Activated CD4-positive, alpha-beta memory T cell treated with anti-CD3 and anti-CD28 coated beads, Interleukin-2, amount 10 ng/mL, durations not matched to agents 7 days and 5 days (primary cell): ENCODE measurements around the gene HUNK. TPM values are rescaled to one million over a fixed set of nuclear protein-coding genes. Genes with fewer than 3 reads are reported as not detected.

Experiments
- CTCF ChIA-PET: fragments of 350-600 bp; sonication (Branson Sonifier 250); formaldehyde crosslinking; loops from one replicate; lab custom pipeline; 2021; ENCODE audit warnings: antibody characterized with exemption, inconsistent platforms; lab: Charles Lee
- POLR2A ChIA-PET: fragments of 350-600 bp; sonication (Branson Sonifier 250); formaldehyde crosslinking; loops from one replicate; lab custom pipeline; 2021; ENCODE audit warnings: antibody characterized with exemption; lab: Charles Lee
- DNase-seq: peaks from one replicate; pipeline ENCODE4 v3.0.0-alpha.2; 2020
- H3K27ac Mint-ChIP-seq: one replicate; pipeline ENCODE4 v1.8.0; 2021; ENCODE audit warnings: mild to moderate bottlenecking, mixed read lengths
- H3K27me3 Mint-ChIP-seq: one replicate; pipeline ENCODE4 v1.8.0; 2021; ENCODE audit warnings: mixed read lengths
- H3K36me3 Mint-ChIP-seq: one replicate; pipeline ENCODE4 v1.8.0; 2021; ENCODE audit warnings: low read depth, mixed read lengths
- H3K4me1 Mint-ChIP-seq: one replicate; pipeline ENCODE4 v1.8.0; 2021; ENCODE audit warnings: mixed read lengths
- H3K4me3 Mint-ChIP-seq: one replicate; pipeline ENCODE4 v1.8.0; 2021; ENCODE audit warnings: mild to moderate bottlenecking, mixed read lengths
- H3K9me3 Mint-ChIP-seq: one replicate; pipeline ENCODE4 v1.8.0; 2021; ENCODE audit warnings: mixed read lengths
- total RNA-seq, 2 experiments: library from RNA; stranded (reverse); gene quantifications; one replicate each; pipeline ENCODE4 v1.2.3, GENCODE V29; 2021

Gene HUNK
- total RNA-seq, 2 experiments from 2014 or later, result 0.03 to 0.05 TPM

DNA sequence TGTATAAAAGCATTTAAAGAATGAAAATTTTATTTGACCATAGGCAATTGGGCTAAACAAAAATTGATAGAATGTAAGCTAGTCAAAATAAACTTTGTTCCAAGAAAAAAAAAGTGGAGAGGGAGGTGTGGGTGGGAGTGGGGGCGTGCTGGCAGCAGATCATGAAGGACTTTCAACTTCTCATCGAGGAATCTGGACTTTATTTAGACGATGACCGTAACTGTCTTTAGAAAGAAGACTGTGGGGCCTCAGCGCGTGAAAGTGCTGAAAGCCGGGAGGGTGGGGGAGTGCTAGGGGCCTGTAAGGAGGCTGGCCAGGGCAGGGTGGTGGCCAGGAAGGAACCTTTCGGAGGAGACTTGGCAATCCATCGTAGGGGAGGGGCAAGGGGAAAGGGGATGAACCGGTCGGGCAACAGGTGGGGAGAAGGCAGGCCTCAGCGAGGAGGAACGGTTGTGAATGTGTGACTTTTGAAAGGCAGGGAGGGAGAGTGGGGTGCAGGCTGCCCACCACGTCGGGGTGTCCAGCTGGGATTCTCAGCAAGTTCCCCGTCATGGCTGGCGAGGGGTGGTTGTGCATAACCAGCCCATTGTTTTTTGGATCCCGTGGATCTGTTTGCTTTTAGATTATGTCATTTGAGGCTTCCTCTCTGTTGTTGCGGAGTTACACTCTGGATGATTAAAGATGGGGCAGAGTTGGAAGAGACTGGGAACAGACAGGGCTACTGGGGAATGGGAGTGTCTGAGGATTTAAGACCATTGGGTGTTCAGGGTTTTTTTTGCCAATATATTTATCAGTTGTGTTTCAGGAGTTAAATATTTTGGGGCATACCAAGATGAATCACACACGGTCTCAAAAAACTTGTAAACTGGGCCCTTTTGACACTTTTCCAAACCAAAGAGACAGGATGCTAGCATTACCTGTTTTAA lies 35.5 kb downstream of the HUNK start:
- H3K36me3 Mint-ChIP-seq, result no peaks in the 10 kb centered on the region
- POLR2A ChIA-PET, result no interaction called here
- H3K4me3 Mint-ChIP-seq, result no peak overlapping the region
- CTCF ChIA-PET, result no interaction called here
- H3K9me3 Mint-ChIP-seq, result no peaks in the 10 kb centered on the region
- H3K27me3 Mint-ChIP-seq, result peaks cover 21% of the 10 kb centered on the region
- H3K4me1 Mint-ChIP-seq, result no peaks in the 10 kb centered on the region
- no peak overlapping the region for H3K27ac Mint-ChIP-seq
- DNase-seq, result no peak

DNA sequence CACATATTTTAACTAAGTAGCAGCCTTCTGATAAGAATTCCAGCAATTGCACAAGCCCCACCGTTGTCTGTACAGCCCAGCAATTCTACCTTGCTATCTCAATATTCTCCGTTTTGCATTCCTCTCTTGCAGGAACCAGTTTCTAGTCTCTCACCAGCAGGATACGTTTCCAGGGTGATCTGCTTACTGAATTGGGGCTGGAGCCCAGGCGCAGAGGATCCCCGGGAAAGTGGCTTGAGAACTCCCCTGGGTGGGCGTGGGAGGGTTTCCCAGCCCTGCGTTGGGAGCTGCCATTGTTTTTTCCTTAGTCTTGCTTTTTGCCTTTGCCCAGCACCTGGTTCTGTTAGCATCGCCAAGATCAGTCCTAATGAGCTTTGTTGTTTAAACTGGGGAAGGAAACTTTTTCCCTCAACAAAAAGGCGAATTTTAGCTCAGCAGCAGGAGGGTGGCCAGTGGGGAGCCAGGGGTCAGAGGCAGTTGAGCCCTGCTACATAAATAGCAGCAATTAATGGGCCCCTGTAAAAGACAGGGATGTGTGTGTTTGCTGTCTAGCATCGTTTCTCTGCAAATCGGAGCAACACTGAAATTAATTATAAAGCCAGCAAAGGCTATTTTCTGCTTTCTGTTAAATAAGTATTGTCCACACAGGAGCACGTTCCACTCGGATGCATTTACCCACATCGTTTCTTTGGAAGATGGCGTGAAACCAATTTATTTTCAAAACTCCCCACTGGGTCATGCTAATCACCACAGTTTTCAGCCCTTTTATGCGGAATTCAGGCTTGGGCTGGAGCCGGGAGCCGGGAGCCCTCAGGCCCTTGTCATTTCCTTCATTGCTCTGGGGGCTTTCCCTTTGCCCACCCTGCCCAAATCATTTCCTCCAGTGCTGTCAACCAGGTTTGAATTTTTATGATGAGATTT lies 36.6 kb downstream of the HUNK start:
- Mint-ChIP-seq H3K4me3 (no peak overlapping the region), H3K9me3 (no peaks in the 10 kb centered on the region), H3K4me1 (no peaks in the 10 kb centered on the region), H3K27ac (no peak overlapping the region), H3K27me3 (peaks cover 21% of the 10 kb centered on the region), H3K36me3 (no peaks in the 10 kb centered on the region)
- POLR2A ChIA-PET, result no interaction called here
- CTCF ChIA-PET, result no interaction called here
- no peak for DNase-seq

DNA sequence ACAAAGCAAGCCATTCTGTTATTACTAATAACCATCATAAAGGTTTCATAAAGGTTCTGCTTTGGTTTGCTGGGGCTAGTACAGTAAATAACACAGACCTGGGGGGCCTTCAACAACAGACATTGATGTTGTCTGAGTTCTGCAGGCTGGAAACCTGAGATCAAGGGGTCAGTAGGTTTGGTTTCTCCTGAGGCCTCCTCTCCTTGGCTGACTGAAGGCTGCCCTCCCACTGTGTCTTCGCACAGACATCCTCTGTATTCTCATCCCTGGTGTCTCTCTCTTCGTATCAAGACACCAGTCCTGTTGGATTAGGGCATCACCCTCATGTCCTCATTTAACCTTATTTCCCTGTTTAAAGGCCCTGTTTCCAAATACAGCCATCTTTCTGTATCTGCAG lies 37.3 kb downstream of the HUNK start:
- DNase-seq, result no peak
- H3K4me1 Mint-ChIP-seq, result no peaks in the 10 kb centered on the region
- H3K27me3 Mint-ChIP-seq, result peaks cover 21% of the 10 kb centered on the region
- no peaks in the 10 kb centered on the region for H3K9me3 Mint-ChIP-seq
- H3K4me3 Mint-ChIP-seq, result no peak overlapping the region
- ChIA-PET CTCF (no interaction called here), POLR2A (no interaction called here)
- no peak overlapping the region for H3K27ac Mint-ChIP-seq
- no peaks in the 10 kb centered on the region for H3K36me3 Mint-ChIP-seq

DNA sequence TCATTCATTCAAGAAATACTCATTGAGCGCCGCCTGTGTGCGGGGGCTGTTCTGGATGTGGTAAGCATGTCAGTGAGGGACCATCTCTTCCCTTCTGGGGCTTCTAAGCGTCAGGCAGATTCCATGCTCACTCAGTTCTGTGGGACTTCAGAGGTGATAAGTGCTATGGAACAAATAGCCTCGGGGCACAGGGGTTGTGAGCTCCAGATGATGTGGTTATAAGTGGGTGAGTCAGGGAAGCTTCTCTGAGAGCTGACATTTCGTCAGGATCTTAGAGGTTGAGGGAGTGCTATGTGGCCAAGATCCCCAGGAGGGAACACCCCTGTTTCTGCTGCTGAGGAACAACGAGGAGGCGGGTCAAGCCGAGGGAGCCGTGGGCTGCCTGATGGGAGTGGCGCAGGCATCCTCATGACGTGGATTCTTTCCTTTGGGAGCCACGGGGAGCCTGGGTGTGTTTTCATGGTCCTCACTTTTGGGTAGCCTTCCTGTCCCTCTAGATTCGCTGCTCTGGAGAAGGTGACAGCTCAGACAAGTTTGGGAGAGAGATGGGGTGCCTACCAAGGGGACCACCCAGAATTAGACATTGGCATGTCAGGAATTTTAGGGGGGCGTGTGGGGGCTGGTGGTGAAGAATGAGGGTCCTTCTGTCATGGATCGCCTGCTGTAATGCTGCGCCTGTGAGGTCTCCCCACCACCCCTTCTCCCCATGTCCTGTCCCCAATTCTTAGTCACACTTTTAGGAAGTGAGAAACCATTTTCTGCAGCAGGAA lies 38.5 kb downstream of the HUNK start:
- CTCF ChIA-PET, result no interaction called here
- no peaks in the 10 kb centered on the region for H3K4me1 Mint-ChIP-seq
- peaks cover 21% of the 10 kb centered on the region for H3K27me3 Mint-ChIP-seq
- no peak for DNase-seq
- no peaks in the 10 kb centered on the region for H3K36me3 Mint-ChIP-seq
- no peak overlapping the region for H3K4me3 Mint-ChIP-seq
- POLR2A ChIA-PET, result no interaction called here
- H3K27ac Mint-ChIP-seq, result no peak overlapping the region
- H3K9me3 Mint-ChIP-seq, result no peaks in the 10 kb centered on the region

DNA sequence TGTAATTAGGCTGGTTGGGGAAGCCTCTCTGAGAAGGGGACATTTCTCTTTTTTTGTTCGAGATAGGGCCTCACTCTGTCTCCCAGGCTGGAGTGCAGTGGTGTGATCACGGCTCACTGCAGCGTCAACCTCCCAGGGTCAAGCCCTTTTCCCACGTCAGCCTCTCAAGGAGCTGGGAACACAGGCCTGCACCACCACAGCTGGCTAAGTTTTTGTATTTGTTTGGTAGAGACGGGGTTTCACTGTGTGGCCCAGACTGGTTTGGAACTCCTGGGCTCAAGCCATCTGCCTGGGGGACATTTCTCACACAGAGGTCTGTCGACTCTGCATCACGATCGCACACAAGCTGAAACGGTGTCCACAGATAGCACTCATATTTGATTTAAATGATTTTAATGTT lies 39.7 kb downstream of the HUNK start:
- H3K9me3 Mint-ChIP-seq, result no peaks in the 10 kb centered on the region
- POLR2A ChIA-PET, result no interaction called here
- CTCF ChIA-PET, result no interaction called here
- no peaks in the 10 kb centered on the region for H3K36me3 Mint-ChIP-seq
- no peak overlapping the region for H3K4me3 Mint-ChIP-seq
- DNase-seq, result no peak
- no peaks in the 10 kb centered on the region for H3K4me1 Mint-ChIP-seq
- no peak overlapping the region for H3K27ac Mint-ChIP-seq
- H3K27me3 Mint-ChIP-seq, result peaks cover 17% of the 10 kb centered on the region

DNA sequence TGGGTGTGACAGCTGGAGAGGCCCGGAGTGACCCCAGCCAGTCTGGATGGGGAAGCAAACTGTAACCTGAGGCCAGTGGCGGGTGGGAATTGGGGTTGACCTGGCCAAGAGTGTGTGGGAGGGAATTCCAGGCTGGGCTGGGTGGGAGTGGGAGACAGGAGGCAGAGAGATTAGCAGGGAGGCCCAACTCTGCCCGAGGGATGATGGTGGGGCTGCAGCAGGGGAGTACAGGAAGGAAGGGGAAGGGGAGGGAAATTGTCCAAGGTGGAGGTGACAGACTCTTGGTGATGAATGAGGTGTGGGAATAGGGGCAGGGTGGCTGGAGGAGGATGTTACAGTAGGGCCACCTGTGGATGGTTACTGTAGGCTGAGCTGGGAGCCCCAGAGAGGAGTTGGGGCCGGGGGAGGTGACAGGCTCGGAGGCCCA lies 40.4 kb downstream of the HUNK start:
- CTCF ChIA-PET, result no interaction called here
- no peak for DNase-seq
- Mint-ChIP-seq H3K9me3 (no peaks in the 10 kb centered on the region), H3K27me3 (peaks cover 17% of the 10 kb centered on the region), H3K4me1 (no peaks in the 10 kb centered on the region), H3K27ac (no peak overlapping the region), H3K36me3 (no peaks in the 10 kb centered on the region), H3K4me3 (no peak overlapping the region)
- POLR2A ChIA-PET, result no interaction called here

DNA sequence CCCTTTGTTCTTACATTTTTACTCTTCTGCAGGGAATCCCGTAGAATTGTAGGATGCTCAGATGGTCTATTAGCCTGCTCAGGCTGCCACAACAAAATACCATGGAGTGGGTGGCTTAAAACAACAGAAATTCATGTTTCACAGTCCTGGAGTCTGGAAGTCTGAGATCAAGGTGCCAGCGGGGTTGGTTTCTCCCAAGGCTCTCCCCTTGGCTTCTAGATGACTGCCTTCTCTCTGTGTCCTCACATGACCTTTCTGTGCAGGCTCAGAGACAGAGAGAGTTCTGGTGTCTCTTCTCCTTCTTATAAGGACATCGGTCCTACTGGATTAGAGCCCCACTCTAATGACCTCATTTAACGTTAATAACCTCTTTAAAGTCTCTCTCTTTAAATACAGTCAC lies 41.7 kb downstream of the HUNK start:
- no peaks in the 10 kb centered on the region for H3K36me3 Mint-ChIP-seq
- ChIA-PET CTCF (no interaction called here), POLR2A (no interaction called here)
- peaks cover 7% of the 10 kb centered on the region for H3K27me3 Mint-ChIP-seq
- no peak overlapping the region for H3K27ac Mint-ChIP-seq
- DNase-seq, result no peak
- no peak overlapping the region for H3K4me3 Mint-ChIP-seq
- no peaks in the 10 kb centered on the region for H3K4me1 Mint-ChIP-seq
- H3K9me3 Mint-ChIP-seq, result no peaks in the 10 kb centered on the region

DNA sequence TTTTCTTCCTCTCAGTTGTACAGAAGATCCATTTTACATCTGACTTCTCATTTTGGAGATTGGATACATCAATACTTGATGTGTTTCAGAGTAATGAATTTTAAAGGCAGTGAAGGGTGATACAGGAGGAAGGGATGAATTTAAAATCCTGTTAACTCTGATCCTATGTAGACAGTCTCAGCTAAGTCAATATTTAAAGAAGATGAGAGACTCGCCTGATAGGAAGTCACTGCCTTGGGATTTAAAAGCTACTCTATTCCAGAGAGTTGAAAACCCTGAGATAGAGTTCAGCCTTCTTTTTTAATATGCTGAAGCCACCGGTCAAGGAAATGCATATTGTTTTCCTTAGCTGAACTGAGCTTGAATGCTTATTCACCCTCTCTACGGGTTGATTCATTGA lies 42.7 kb downstream of the HUNK start:
- ChIA-PET CTCF (interaction anchor here (0.8 kb wide), 1 partner anchor 41 kb away, joined by 4 read pairs; no protein-coding TSS in a partner anchor), POLR2A (no interaction called here)
- H3K4me1 Mint-ChIP-seq, result no peaks in the 10 kb centered on the region
- no peaks in the 10 kb centered on the region for H3K36me3 Mint-ChIP-seq
- H3K27ac Mint-ChIP-seq, result no peak overlapping the region
- H3K9me3 Mint-ChIP-seq, result no peaks in the 10 kb centered on the region
- H3K4me3 Mint-ChIP-seq, result no peak overlapping the region
- DNase-seq, result no peak
- H3K27me3 Mint-ChIP-seq, result peaks cover 2% of the 10 kb centered on the region

DNA sequence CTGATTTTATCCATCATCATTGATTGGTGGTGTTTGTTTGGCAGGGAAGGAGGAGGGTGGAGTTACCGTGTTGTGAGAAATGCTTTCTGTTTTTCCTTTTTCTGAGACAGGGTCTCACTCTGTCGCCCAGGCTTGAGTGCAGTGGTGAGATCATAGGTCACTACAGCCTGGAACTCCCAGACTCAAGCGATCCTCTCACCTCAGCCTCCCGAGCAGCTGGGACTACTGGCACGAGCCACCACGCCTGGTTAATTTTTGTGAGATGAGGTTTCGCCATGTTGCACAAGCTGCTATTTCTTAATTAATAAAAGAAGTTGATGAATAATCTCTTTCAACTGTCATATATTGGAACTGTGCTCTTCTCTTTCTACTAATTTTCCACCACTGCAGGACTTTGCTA lies 44.3 kb downstream of the HUNK start:
- ChIA-PET POLR2A (no interaction called here), CTCF (interaction anchor here (0.9 kb wide), 1 partner anchor 49 kb away, joined by 3 read pairs; no protein-coding TSS in a partner anchor)
- Mint-ChIP-seq H3K4me3 (no peak overlapping the region), H3K27me3 (no peaks in the 10 kb centered on the region), H3K4me1 (no peaks in the 10 kb centered on the region), H3K27ac (no peak overlapping the region), H3K36me3 (no peaks in the 10 kb centered on the region), H3K9me3 (no peaks in the 10 kb centered on the region)
- DNase-seq, result no peak

DNA sequence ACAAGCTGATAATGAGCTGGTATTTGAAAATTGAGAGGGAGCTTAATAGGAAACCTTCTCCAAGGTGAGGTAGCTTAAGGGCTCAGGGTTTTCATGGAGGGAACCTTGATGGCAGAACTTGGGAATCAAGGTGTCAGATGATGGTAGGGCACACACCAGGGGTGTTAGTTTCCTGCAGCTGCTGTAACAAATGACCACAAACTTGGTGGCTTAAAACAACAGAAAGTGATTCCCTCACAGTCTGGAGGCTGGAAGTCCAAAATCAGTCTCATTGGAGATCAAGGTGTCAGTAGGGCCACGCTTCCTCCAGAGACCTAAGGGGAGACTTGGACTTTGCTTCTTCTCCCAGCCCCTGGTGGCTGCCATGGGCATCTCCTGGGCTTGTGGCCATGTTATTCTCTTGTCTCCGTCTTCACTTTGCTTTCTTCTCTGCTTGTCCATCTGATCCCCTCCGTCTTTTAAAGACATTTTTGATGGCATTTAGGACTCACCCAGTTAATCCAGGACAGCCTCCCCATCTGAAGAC lies 45.5 kb downstream of the HUNK start:
- CTCF ChIA-PET, result interaction anchor here (0.8 kb wide), 1 partner anchor 1159 kb away, joined by 3 read pairs; no protein-coding TSS in a partner anchor

DNA sequence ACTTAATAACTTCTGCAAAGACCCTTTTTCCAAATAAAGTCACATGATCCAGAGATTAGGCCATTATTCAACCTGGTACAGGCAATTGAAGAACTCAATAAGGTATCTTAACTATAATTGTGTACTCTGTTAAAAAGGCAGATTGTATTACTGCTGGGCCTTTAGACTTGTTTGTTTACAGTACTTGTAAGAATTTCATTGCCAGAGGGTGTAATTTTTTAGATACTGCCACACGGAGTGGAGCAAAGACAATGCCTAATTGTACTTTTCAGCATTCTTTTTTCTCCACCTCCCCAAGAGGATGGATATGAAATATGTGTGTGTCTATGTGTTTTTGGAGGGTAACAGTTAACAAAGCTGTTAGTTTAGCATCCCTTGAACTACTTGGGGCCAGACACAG lies 47.5 kb downstream of the HUNK start:
- ChIA-PET CTCF (no interaction called here), POLR2A (no interaction called here)
- H3K4me1 Mint-ChIP-seq, result no peaks in the 10 kb centered on the region
- H3K27ac Mint-ChIP-seq, result no peak overlapping the region
- no peak overlapping the region for H3K4me3 Mint-ChIP-seq
- no peak for DNase-seq
- H3K9me3 Mint-ChIP-seq, result no peaks in the 10 kb centered on the region
- no peaks in the 10 kb centered on the region for H3K27me3 Mint-ChIP-seq
- H3K36me3 Mint-ChIP-seq, result no peaks in the 10 kb centered on the region

More for the DNA sequence above, 45.5 kb downstream of the HUNK start:
- Mint-ChIP-seq H3K9me3 (no peaks in the 10 kb centered on the region), H3K27ac (no peak overlapping the region), H3K4me3 (no peak overlapping the region), H3K27me3 (no peaks in the 10 kb centered on the region), H3K36me3 (no peaks in the 10 kb centered on the region), H3K4me1 (no peaks in the 10 kb centered on the region)
- POLR2A ChIA-PET, result no interaction called here
- DNase-seq, result no peak

DNA sequence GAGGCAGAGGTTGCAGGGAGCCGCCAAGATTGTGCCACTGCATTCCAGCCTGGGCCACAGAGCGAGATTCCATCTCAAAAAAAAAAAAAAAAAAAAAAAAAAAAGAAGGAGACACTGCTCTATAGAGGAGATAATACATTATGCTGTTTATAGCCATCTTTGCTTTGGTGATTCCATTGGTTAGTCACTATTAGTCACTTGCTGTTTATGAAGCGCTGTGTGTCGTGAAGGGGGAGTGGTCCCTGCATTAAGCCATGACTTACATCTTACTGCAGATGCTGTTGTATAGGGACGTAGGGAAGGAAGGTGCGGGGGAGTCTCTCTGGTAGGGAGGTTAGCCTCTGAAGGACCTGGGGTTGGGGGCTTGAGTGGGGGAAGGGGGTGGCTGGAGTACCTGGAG lies 48.3 kb downstream of the HUNK start:
- no peaks in the 10 kb centered on the region for H3K9me3 Mint-ChIP-seq
- no peaks in the 10 kb centered on the region for H3K4me1 Mint-ChIP-seq

More for the DNA sequence above, 48.3 kb downstream of the HUNK start:
- H3K27me3 Mint-ChIP-seq, result no peaks in the 10 kb centered on the region
- no peak for DNase-seq
- no peak overlapping the region for H3K4me3 Mint-ChIP-seq
- H3K27ac Mint-ChIP-seq, result no peak overlapping the region
- POLR2A ChIA-PET, result no interaction called here
- no peaks in the 10 kb centered on the region for H3K36me3 Mint-ChIP-seq
- CTCF ChIA-PET, result interaction anchor here (1.2 kb wide), 1 partner anchor 22 kb away, joined by 3 read pairs; no protein-coding TSS in a partner anchor
